Right ventricle myocardium superior (tissue), 1 donor: ENCODE data around the gene RNF14. TPM values are rescaled to one million over a fixed set of nuclear protein-coding genes. Genes with fewer than 3 reads are reported as not detected.
A peak's percentile ranks its signal among the peaks of the same experiment; 100 is the strongest.
"Not testable (repeated sequence)": the region's sequence is repeated elsewhere in the genome, so short reads cannot be mapped to it uniquely, and the experiment has no call there.

Experiments used
- ATAC-seq: fragments of 200-7000 bp; cut with Tn5 transposase; one replicate; pipeline ENCODE4 v1.9.1; 2020; ENCODE audit warnings: mild to moderate bottlenecking; ENCODE audit not compliant: poor library complexity
- DNase-seq: peaks from one replicate; pipeline ENCODE4 v3.0.0-alpha.2; 2020
- intact Hi-C: fragments of 100-400 bp; cut with DNase I; formaldehyde crosslinking; loops from one replicate; pipeline ENCODE4 v1.11.2; 2022
- long read RNA-seq: library from polyadenylated mRNA; unstranded; transcript quantifications from one replicate; pipeline ENCODE4 v2.0.0, GENCODE V29; 2021
- total RNA-seq: library from RNA; stranded (reverse); fragmentation: NEBNext Ultra II Directional; extraction: Animal tissue kit (Norgen Biotek cat#: 25700); gene quantifications from one replicate; pipeline ENCODE4 v1.2.1, GENCODE V29; 2021
- donor health status: DM: no; HTN: yes; CAD: no; lungs with severe emphysema.

Gene RNF14, protein sequence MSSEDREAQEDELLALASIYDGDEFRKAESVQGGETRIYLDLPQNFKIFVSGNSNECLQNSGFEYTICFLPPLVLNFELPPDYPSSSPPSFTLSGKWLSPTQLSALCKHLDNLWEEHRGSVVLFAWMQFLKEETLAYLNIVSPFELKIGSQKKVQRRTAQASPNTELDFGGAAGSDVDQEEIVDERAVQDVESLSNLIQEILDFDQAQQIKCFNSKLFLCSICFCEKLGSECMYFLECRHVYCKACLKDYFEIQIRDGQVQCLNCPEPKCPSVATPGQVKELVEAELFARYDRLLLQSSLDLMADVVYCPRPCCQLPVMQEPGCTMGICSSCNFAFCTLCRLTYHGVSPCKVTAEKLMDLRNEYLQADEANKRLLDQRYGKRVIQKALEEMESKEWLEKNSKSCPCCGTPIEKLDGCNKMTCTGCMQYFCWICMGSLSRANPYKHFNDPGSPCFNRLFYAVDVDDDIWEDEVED
- 104 TPM for total RNA-seq
- long read RNA-seq, full-length matches to known transcripts, result 69 of 172 reads
- long read RNA-seq, partial matches to known transcripts, result 27 of 172 reads
- long read RNA-seq, other reads (novel, unspliced or antisense), result 76 of 172 reads

DNA sequence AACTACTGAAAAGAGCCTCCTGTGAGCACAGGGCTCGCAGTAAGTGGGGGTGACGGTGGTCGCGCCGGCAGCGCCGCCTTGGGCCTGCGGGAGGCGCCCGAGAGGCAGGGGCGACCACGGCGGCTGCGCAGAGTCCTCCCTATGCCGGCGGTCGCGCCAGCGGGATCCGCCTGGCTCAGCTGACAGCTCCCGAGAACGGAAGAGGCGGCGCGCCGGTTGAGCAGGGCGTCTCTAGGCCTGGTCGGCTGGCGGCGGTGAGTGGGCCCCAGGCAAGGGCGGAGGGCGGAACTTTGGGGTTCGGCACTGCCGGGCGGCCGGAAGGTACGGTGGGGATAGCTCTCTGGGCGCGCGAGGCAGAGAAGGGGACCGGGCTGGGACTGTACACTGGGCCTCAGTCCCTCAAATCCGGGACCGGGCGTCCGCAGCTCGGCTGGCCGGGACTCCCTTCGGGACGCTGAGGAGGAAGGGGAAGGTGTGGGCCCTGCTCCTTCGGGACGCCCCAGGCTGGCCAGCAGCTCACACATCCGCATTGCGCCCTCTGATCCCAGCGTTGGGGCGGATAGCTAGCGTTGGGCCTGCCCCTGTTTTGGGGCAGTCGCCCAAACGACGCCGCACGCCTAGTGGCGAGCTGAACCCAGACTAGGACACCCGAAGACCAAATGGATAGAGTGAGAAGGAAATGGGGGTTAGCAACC, at the start of gene RNF14:
TSS of gene RNF14 (plus strand) at position 192 of the 695 bp plus-strand sequence. CDS start 4,484 bp downstream, outside the sequence.
- intact Hi-C loops, result loop anchor here (10.0 kb wide), 1 partner anchor 84 kb away; no protein-coding TSS in a partner anchor
- peak; percentile 99 for ATAC-seq
- DNase-seq, result peak; percentile 97

DNA sequence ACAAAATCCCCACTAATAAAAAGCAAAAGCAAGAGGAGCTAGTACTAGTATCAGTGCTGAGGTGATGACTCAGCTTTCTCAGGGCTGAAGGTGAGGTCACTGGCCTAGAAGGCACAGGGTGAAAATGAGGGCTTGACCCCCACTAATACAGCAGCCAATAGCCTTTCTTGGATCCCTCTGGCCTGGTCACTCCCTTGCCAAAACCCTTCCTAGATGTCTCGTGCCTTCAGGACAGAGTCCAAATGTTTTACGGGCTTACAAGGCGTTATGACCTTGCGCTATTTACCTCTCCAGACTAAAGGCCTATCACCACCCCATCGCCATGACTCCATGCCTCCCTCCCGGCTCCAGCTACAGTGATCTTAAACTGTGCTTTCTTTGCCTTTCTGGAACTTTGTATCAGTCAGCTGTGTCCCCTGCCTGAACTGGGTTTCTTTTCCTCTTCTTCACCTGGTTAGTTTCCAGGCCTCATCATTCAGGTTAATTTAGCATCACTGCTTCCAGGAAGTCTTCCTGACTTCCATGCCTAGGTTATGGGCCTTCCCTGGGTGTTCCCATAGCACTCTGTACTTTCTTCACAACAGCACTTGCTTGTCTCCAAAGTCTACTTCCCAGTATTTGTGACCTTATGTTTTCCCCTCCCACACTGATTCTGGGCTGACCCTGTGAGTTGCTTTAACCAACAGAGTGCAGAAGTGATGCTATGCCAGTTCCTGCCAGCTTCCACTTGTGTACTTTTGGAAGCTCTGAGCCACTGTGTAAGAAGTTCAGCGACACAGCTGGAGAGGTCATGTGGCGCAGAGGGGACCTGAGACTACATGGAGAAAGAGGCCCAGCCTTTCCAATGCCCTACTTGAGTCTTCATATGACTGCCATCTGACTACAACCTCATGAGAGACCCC, 49.4 kb upstream of the RNF14 start:
- ATAC-seq, result no peak
- intact Hi-C loops, result loop anchor here (5.0 kb wide), 1 partner anchor 38 kb away; the partner anchor contains the start of gene PCDH12
- DNase-seq, result no peak

DNA sequence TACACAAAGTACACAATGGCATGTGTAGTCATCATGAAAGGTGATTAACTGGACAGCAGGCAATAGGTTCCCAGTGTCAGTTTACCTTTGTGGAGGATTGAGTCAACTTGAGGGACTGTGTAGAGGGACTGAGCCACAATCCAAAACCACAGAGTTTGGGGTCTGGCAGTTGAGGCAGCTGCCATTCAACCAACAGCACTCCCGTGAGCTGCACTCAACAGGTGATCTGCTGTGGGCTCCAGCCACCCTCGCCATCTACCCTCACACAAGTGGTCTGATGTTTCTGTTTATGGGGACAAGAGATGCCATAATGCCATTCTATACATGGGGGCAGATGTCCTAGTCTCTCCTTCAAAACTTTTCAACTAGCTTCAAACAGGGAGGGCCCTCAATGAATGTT, 48.1 kb upstream of the RNF14 start:
- no peak for DNase-seq
- intact Hi-C loops, result loop anchor here (5.0 kb wide), 1 partner anchor 37 kb away; the partner anchor contains the start of gene PCDH12
- no peak for ATAC-seq

DNA sequence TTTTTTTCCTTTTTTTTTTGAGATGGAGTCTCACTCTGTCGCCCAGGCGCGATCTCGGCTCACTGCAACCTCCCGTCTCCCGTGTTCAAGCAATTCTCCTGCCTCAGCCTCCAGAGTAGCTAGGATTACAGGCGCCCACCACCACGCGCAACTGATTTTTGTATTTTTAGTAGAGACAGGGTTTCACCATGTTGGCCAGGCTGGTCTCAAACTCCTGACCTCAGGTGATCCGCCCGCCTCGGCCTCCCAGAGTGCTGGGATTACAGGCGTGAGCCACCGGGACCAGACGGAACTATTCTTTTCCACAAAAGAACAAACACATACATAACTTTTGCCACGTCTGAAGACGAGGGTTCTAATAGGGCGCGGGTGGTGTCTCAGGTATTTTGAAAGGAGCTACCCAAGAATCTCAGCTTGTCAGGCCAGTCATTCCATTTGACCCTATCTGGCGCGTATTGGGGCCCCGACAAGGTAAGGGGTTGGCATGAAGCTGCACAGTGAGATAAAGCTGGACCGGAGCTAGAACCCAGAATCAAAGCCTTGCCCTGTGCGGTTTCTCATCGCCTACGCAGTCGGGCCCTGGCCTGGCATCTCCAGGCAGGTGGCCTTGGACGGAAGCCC, 46.0 kb upstream of the RNF14 start:
- ATAC-seq, result peak; percentile 16
- DNase-seq, result not testable (repeated sequence)
- intact Hi-C loops, result loop anchor here (5.0 kb wide), 1 partner anchor 34 kb away; the partner anchor contains the start of gene PCDH12

DNA sequence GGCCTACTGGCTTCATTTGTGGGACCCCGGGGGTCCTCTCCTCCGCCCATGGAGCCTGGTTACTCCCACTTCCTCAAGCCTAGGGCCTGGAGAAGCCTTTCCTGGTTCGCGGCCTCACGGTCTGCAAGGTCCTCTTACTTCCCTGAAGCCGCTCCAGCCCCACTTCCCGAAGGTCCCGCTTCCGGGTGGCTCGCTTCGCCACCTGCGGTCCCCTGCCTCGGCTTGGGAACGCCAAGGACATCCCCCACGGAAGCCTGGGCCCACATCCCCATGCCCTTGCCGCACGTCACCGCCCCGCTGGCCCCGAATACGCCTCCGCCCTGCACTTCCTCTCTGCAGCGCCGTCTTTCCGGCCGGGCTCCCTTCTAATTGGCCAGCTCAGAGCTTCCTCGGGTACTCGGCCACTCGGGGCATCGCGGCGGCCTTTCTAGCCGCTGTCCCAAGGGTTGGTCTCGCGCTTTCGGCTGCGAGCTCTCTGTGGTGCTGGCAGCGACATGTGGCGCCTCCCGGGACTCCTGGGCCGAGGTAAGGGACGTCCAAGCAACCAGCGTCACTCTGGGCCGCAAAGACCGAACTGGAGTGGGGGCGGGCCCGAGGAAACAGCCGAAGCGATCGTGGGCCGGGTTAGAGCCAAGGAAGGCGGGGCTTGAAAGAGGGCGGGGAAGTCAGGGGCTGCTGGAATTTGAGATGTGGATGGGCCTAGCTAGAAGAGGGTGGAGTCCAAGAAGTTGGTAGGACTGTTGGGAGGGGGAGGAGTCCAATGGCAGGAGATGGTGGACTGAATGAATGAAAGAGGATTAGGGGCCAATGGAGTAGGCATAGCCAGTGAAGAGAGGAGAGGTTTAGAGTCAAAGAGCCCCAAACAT, 45.2 kb upstream of the RNF14 start, which contains the start of gene DELE1:
TSS of gene DELE1 (plus strand) at position 424 of the 866 bp plus-strand sequence. CDS start at position 495, 71 bp downstream.
- ATAC-seq, result peak; percentile 99
- DNase-seq, result peak; percentile 98
- intact Hi-C loops, result loop anchor here (5.0 kb wide), 1 partner anchor 34 kb away; the partner anchor contains the start of gene PCDH12

DNA sequence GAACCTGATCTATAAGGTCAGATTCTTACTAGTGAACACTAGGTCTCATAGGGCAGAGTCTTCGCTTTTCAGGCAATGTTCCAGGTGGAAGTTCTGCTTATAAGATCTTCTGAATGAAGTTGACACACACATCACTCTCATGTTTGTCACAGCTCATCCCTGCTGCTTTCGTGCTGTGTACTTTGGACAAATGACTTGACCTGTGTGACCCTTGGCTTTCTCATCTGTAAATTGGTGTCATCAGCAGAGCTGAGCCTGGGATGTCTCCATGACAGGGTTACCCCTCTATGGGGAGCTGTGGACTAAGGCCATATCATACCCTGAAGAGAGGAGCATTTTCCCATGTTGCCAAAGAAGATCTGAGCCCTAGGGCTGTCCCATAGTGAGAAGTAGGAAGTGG, 42.5 kb upstream of the RNF14 start:
- ATAC-seq, result no peak

DNA sequence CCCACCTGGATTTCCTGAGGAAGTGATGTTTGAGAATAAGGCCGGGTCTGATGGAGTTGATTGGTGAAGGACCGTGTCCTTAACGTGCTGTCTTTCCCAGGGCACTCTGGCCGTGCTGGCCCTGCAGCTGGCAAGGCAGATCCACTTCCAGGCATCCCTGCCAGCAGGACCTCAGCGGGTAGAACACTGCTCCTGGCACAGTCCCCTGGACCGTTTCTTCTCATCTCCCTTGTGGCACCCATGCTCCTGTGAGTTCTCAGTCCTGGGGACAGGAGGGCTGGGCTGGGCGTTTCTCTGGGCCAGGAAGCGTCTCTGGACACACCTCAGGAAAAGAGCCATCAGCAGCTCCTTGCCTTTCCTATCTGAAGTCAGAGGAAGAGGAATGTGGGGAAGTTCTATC, 40.9 kb upstream of the RNF14 start:
- DNase-seq, result no peak
- ATAC-seq, result no peak

More for the DNA sequence above, 42.5 kb upstream of the RNF14 start:
- no peak for DNase-seq
- intact Hi-C loops, result no loop called here

DNA sequence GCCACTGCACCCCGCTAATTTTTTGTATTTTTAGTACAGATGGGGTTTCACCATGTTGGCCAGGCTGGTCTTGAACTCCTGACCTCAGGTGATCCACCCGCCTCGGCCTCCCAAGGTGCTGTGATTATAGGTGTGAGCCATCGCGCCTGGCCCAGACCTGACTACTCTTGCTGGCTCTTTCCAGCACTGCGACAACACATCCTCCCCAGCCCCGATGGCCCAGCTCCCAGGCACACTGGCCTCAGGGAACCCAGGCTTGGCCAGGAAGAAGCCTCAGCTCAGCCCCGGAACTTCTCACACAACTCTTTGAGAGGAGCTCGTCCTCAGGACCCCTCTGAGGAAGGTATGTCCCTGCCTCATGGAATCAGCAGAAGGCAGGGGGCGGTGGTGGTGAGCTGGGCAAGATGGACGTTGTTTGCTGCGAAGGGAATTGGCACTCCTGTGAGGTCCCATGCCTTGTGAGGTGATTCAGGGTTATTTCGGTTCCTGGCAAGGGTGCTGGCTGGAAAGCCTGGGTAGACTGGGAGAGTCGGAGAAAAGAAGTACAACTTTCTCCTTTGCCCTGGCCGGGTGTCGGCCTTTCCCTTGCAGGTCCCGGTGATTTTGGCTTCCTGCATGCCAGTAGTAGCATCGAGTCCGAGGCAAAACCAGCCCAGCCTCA, 39.4 kb upstream of the RNF14 start:
- no peak for DNase-seq
- no peak for ATAC-seq
- intact Hi-C loops, result no loop called here

More for the DNA sequence above, 40.9 kb upstream of the RNF14 start:
- intact Hi-C loops, result no loop called here

DNA sequence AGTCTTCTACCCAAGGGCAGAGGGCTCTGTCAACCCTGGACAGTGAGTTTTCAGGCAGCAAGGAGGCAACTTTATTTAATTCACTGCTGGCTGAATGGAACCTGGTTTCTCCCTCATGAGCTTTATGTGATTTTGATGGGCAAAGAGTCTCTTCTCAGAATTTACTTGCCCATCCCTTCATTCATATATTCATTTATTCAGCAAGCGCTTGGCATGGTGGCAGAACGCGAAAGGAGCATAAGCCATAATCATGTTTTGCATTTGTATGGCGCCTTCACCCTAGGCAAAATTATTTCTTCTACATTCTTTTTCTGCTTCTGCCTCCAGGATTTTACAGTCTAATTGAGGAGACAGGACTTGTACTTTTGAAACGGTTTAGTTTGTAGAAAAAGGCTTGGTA, 37.2 kb upstream of the RNF14 start:
- DNase-seq, result no peak
- intact Hi-C loops, result no loop called here
- ATAC-seq, result no peak

DNA sequence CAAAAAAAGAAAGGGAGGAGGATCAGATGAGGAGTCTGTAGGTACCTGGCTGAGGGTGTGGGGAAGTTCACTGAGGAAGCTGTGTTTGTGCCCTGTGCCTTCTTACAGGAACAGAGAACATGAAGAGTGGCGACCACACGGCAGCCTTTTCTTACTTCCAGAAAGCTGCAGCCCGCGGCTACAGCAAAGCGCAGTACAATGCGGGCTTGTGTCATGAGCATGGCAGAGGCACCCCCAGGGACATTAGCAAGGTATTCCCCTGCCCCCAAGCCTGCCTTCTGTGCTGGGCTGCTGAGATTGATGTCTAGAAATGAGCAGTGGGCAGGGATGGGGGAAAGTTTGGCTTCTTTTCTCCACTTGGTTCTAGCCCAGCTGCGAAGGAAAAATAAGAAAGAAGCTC, 35.8 kb upstream of the RNF14 start:
- DNase-seq, result no peak
- no peak for ATAC-seq
- intact Hi-C loops, result no loop called here

DNA sequence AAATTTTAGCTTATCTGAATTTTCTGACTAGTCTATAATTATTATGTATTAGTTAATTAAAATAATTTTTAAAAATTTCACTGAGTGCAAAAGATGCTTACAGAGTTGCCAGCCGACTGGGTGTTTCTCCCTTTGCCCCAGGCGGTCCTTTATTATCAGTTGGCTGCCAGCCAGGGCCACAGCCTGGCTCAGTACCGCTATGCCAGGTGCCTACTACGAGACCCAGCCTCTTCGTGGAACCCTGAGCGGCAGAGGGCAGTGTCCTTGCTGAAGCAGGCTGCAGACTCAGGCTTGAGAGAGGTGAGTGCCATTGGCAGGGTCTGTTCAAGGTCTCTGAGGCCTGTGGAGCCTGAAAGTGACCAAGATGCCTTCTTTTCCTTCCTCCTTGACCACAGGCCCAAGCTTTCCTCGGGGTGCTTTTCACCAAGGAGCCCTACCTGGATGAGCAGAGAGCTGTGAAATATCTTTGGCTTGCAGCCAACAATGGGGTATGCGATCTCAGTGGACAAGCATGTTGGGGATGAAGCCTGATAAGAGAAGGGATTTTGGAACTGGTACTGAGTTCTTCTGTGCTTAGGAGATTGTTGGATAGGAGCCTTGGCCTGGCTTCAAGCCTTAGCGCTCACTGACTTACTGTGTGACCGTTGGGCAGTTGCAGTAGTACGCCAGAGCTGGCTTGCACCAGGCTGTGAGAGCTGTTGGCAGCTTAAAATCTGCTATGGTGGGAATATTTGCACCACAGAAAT, 34.6 kb upstream of the RNF14 start:
- intact Hi-C loops, result no loop called here
- ATAC-seq (peak; percentile 88), DNase-seq (peak; percentile 84)

DNA sequence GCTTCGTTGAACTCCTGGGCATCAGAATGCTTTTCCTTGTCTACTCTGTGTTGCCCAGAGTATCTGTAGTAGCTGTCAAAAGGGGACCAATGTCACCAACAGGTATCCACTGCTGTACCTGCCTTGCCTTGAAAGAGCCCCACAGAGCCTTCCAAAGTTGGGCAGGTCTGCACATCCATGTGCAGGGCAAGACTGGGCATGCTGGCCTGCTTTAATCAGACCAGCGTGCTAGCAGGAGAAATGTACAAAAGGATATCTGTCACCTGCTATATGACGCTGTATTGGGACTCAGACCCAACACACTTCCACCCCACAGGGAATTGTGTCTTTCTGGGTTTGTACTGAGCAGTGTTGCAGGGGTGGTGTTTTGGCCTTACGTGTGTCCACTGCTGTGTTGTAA, 33.4 kb upstream of the RNF14 start:
- ATAC-seq (no peak), DNase-seq (no peak)
- intact Hi-C loops, result no loop called here

DNA sequence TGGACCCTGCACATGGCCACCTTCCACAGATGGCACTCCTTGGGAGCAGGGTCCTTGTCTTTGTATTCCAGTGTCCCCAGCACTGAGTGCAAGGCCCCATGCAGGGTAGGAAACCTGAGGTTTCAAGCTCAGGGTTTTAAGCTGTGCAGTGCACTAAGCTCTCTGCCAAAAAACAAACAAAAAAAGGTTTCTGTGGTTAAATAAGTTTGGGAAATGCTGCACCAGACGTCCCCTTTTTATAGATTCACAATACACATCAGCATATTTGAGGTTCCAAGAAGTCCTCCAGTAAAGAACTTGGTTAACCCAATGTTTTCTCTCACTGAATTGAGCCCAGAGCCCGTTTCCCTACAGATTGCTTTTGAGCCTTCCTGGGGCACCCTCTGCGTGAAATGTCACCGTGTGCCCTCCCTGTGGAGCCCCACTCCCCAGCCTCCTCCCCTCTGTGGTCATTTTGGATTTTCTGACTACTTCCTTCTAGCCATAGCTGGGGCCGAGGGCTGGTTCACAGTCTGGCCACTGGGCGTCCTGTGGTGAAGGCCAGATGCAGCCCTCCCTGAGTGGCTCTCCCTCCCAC, 28.1 kb upstream of the RNF14 start:
- ATAC-seq, result peak; percentile 30
- DNase-seq, result no peak

DNA sequence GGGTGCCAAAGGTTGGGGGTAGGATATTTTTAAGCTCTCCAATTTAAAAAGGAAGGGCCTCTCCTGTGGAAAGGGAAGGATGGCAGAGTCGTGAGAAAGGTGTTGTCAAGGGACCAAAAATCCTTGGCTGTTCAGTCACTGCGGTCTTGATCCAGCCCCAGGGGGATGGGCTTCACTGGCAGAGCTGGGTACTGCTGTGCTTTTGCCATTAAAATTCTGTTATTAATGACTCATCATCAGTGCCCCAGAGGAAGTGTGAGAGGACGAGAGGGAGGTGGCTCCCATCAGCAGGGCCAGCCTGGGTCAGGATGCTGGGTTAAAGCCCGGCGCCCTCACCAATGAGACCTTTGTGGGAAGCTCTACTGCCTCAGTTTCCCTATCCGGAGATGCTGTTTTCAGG, 27.6 kb upstream of the RNF14 start:
- DNase-seq (no peak), ATAC-seq (peak; percentile 3)
- intact Hi-C loops, result no loop called here

More for the DNA sequence above, 28.1 kb upstream of the RNF14 start:
- intact Hi-C loops, result no loop called here

DNA sequence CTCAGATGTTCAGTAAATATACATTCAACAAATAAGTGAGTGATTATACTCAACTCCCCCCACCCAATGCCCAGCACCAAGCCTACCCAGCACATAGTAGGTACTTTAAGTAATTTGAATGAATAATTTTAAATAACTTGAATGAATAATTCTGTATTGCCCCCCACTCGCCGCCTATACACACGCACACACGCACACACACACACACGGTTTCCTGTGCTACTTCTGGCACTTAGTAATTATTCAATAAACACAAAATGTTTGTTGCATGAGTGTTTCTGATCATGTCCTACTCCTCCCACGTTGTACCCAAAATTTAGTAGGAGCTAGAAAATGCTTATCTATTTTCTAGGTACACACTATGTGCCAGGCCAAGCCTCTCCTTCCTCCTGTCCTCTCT, 27.1 kb upstream of the RNF14 start:
- intact Hi-C loops, result no loop called here
- no peak for ATAC-seq
- no peak for DNase-seq
